Activated CD4-positive, alpha-beta T cell treated with anti-CD3 and anti-CD28 coated beads for 36 hours (primary cell): ENCODE measurements around the gene PHACTR2. TPM values are rescaled to one million over a fixed set of nuclear protein-coding genes. Genes with fewer than 3 reads are reported as not detected.

Source experiments
- ATAC-seq: fragments of 200-7000 bp; cut with Tn5 transposase; one replicate; pipeline ENCODE4 v1.10.0; 2021; ENCODE audit warnings: mild to moderate bottlenecking, moderate library complexity
- CTCF ChIA-PET: fragments of 350-600 bp; sonication (Branson Sonifier 250); formaldehyde crosslinking; loops from one replicate; lab custom pipeline; 2021; ENCODE audit warnings: antibody characterized with exemption; lab: Charles Lee
- POLR2A ChIA-PET: fragments of 350-600 bp; sonication (Branson Sonifier 250); formaldehyde crosslinking; loops from one replicate; lab custom pipeline; 2021; ENCODE audit warnings: antibody characterized with exemption, inconsistent platforms; lab: Charles Lee
- DNase-seq: peaks from one replicate; pipeline ENCODE4 v3.0.0-alpha.2; 2020
- H3K27ac Mint-ChIP-seq: one replicate; pipeline ENCODE4 v1.8.0; 2021; ENCODE audit warnings: mixed read lengths
- H3K27me3 Mint-ChIP-seq: one replicate; pipeline ENCODE4 v1.8.0; 2021; ENCODE audit warnings: mixed read lengths
- H3K36me3 Mint-ChIP-seq: one replicate; pipeline ENCODE4 v1.8.0; 2021; ENCODE audit warnings: low read depth, mixed read lengths
- H3K4me1 Mint-ChIP-seq: one replicate; pipeline ENCODE4 v1.8.0; 2021; ENCODE audit warnings: mixed read lengths
- H3K4me3 Mint-ChIP-seq: one replicate; pipeline ENCODE4 v1.8.0; 2021; ENCODE audit warnings: mild to moderate bottlenecking, moderate library complexity, mixed read lengths
- H3K9me3 Mint-ChIP-seq: one replicate; pipeline ENCODE4 v1.8.0; 2021; ENCODE audit warnings: low read depth, mixed read lengths
- intact Hi-C, 2 experiments: fragments of 100-400 bp; cut with DNase I in 1 of 2; cut with micrococcal nuclease in 1 of 2; formaldehyde crosslinking; loops; one replicate each; pipeline versions ENCODE4 v1.14.2 to v1.15.1; 2022 to 2024; cut with DNase I, micrococcal nuclease
- total RNA-seq, 2 experiments: library from RNA; stranded (reverse); gene quantifications; one replicate each; pipeline ENCODE4 v1.2.3, GENCODE V29; 2021

The PHACTR2 gene
- total RNA-seq, 2 experiments from 2014 or later, result 21.2 to 27.0 TPM

DNA sequence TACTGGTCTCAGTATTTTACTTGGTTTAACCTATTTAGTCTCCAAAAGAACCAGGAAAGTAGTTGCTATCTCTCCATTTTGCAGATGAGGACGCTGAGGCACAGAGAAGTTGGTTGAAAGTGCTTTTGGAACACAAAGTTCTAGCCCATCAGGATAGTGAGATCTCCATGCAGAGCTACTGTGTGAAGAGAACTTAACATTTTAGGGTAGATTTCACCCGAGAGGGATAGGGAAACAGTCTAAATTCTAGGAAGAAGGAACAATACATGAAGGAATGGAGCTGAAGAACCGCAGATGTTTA, 65.1 kb downstream of the PHACTR2 start:
- peaks cover 8% of the 10 kb centered on the region for H3K36me3 Mint-ChIP-seq
- intact Hi-C loops, result no loop called here
- DNase-seq (no peak), ATAC-seq (no peak)
- H3K9me3 Mint-ChIP-seq, result no peaks in the 10 kb centered on the region
- CTCF ChIA-PET, result interaction anchor here (1.0 kb wide), 1 partner anchor 362 kb away, joined by 3 read pairs; no protein-coding TSS in a partner anchor
- H3K4me3 Mint-ChIP-seq, result no peak overlapping the region
- H3K4me1 Mint-ChIP-seq, result peaks cover 9% of the 10 kb centered on the region
- POLR2A ChIA-PET, result no interaction called here
- H3K27ac Mint-ChIP-seq, result no peak overlapping the region
- no peaks in the 10 kb centered on the region for H3K27me3 Mint-ChIP-seq

DNA sequence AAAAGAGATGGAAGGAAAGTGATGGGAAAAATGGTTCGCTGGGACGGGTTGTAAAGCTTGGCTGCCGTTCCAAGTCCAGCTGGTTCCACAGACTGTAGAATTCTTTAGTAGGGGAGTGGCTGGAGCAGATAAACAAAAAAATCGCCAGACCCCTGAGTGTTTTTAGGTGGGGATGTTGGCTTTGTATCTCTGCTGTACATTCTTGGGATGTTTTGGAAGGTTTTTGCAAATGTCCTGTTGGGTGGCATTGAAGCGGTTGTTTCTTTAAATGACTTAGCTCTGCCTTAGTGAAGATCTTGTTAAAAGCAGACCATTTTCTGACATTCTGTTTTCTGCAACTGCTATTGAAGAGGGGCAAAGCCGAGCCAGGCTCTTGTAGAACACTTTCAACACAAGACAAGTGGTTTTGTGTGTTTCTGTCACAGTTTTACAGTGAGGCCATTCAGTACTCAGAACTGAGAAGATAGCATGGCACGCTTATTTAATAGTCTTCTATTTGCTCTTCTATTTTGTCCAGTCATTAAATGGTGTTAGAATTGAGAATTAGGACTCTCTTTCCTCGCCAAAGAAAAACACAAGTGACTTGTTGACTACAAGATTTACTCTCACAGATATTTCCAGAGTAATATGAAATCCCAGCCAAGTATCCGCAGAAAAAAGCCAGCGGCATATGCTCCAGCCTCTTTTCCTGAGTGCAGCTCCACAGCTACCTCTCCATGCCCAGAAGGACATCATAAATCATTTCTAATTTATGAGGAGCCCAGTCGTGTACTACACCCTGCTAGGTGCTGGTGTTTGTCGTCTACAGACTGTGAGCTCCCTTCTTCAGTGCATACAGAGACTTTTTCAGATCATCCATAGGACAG, 65.8 kb downstream of the PHACTR2 start:
- Mint-ChIP-seq H3K4me1 (peaks cover 9% of the 10 kb centered on the region), H3K4me3 (no peak overlapping the region), H3K27ac (no peak overlapping the region), H3K36me3 (peaks cover 8% of the 10 kb centered on the region), H3K9me3 (no peaks in the 10 kb centered on the region), H3K27me3 (no peaks in the 10 kb centered on the region)
- intact Hi-C loops, result no loop called here
- DNase-seq, result no peak
- ChIA-PET POLR2A (no interaction called here), CTCF (interaction anchor here (0.9 kb wide), 1 partner anchor 236 kb away, joined by 3 read pairs; no protein-coding TSS in a partner anchor)
- no peak for ATAC-seq

DNA sequence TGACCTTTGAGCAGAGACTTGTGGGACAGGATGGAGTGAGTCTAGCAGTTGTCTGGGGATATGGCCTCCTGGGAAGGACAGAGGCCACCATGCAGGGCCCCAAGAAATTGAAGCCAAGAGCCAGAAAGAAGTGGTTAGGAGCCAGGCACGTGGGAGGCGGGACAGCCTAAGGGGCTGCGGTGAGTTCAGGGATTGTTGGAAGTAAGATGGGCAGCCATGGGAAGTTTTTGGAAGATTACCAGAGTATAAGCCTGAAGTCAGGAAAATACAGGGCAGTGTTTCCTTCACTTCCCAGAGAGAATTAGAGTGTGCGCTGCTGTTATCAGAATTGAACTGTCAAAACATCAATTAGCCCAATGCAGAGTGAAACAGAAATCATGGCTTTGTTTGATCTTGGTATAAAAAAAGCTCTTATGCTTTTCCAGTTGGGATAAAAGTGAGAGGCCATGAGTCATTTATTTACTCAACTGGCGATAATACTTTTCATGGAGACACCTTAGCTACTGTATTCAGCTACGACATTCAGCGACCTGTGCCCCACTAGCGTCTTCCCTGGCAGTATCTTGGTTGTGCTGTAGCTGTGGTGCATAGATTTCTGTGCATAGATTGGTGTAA, 66.9 kb downstream of the PHACTR2 start:
- peaks cover under 1% of the 10 kb centered on the region for H3K4me1 Mint-ChIP-seq
- no peak overlapping the region for H3K27ac Mint-ChIP-seq
- intact Hi-C loops, result no loop called here
- H3K4me3 Mint-ChIP-seq, result no peak overlapping the region
- no peaks in the 10 kb centered on the region for H3K9me3 Mint-ChIP-seq
- POLR2A ChIA-PET, result no interaction called here
- no peak for DNase-seq
- ATAC-seq, result no peak
- peaks cover 8% of the 10 kb centered on the region for H3K36me3 Mint-ChIP-seq
- CTCF ChIA-PET, result interaction anchor here (0.9 to 1.4 kb wide), 2 partner anchors 169 to 237 kb away, joined by 3 read pairs; no protein-coding TSS in a partner anchor
- H3K27me3 Mint-ChIP-seq, result no peaks in the 10 kb centered on the region

DNA sequence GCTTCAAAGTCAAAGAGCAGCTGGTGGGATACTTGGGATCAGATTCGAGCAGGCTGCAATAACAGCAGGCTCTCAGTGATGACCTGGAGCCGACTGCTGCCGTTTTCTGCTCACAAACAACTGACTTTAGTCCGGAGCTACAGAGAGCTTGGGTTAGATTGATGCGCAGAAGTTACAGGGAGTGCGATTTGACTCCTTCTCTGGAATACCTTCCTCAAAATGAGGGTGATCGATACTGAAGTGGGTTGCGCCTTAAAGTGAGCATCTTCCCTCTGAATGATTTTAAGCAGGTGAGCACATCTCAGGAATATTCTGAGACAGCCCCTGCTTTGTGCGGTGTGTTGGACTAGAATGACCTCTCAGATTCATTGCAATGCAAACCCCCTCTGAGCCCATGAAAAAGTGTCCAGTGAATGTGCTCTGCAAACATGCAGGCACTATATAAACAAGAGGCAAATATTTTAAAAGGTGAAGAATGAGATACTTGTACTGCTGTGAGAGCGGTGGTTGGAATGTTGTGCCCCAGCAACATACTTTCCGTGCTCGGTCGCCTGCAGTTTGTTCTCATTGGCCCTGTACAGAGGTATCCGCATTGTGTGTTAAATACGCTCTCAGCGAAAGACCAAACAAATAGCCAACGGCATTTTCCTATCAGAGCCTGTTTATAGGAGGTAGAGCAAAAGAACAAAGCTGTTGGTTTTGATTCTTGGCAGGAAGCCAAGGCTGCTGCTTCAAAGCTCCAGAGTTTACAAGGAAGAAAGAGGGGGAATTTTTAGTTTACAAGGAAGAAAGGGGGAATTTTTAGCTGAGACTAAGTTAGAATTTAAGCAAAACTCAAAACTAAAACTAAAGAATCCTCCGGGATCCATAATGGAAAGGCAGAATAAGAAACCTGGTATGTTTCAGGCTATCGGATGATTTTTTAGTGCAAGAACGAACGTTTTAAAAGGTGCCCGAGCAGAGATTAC, 67.7 kb downstream of the PHACTR2 start:
- no peak for ATAC-seq
- intact Hi-C loops, result no loop called here
- POLR2A ChIA-PET, result no interaction called here

DNA sequence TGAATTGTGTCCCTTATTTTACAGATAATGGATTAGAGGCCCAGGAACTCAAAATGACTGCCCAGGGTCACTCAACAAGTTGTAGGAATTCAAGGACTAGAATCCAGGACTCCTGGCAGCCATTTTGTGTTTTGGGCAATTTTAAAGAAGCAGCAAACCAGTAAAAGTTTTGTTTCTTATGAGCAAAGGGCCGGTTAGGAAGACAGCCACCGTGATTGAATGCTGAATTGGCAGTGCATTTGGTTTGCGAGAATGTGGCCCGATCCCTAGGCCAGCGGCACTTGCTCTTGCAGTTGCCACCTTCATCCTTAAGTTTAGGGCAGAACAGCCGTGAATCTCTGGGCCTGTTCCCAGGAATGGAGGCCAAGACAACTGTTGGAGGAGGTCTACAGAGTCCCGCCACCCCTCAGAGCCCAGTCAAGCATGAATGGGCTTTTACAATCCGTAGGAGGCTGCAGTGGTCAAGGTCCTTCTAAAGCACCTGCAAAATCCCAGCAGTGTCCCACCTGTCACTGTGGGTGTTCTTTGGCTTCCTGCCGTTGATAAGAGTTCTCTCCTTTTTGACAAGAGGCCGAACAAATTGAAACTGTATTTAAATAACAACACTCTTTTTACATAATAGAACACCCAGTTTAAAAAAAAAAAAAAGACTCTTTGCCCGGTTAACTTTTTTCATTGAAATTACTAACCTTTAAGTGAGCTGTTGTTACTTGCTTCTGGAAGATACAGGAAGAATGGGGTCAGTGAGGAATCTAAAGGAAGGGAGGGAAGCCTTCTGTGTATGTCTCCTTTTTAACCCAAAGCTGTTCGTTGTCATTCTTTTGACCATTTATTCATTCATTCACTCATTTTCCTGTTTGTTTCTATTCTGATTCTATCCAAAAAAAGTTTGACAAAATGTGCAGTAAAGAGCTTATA, 68.7 kb downstream of the PHACTR2 start:
- ChIA-PET POLR2A (interaction anchor here (0.6 kb wide), 1 partner anchor 163 kb away, joined by 4 read pairs; no protein-coding TSS in a partner anchor), CTCF (interaction anchor here (0.7 kb wide), 1 partner anchor 22 kb away, joined by 4 read pairs; no protein-coding TSS in a partner anchor)
- intact Hi-C loops, result no loop called here
- H3K27me3 Mint-ChIP-seq, result no peaks in the 10 kb centered on the region
- H3K4me1 Mint-ChIP-seq, result no peaks in the 10 kb centered on the region
- DNase-seq, result no peak
- H3K36me3 Mint-ChIP-seq, result peaks cover 4% of the 10 kb centered on the region
- H3K27ac Mint-ChIP-seq, result no peak overlapping the region
- no peak overlapping the region for H3K4me3 Mint-ChIP-seq
- ATAC-seq, result no peak
- no peaks in the 10 kb centered on the region for H3K9me3 Mint-ChIP-seq

More for the DNA sequence above, 67.7 kb downstream of the PHACTR2 start:
- CTCF ChIA-PET, result interaction anchor here (0.6 to 1.4 kb wide), 3 partner anchors 21 to 562 kb away, joined by 3 to 4 read pairs (median 4); no protein-coding TSS in a partner anchor
- Mint-ChIP-seq H3K27me3 (no peaks in the 10 kb centered on the region), H3K4me1 (no peaks in the 10 kb centered on the region), H3K36me3 (peaks cover 8% of the 10 kb centered on the region), H3K27ac (no peak overlapping the region), H3K4me3 (no peak overlapping the region), H3K9me3 (no peaks in the 10 kb centered on the region)
- no peak for DNase-seq

DNA sequence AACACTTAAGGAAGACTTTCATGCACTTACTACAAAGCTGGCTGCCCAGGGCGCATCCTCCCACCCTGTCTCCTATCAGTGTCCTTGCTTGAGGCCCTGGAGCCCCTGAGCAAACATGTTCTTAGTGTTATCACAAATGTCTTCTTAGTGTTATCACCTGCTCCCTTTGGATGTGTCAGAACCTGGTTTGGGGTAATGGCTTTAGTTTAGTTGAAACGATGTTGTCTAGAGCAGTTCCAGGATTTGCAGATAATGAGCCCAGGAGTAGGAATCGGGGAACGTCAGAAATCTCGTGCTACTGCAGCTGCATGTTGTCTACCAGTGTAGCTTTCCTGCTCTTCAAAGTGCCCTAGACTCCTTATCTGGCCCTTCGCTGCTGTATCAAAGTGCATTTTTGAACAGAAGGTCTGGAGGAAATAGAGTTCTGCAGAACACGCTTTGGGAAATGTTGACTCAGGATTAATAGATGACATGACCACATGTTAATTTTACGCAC, 69.6 kb downstream of the PHACTR2 start:
- Mint-ChIP-seq H3K27ac (no peak overlapping the region), H3K4me1 (no peaks in the 10 kb centered on the region), H3K27me3 (no peaks in the 10 kb centered on the region), H3K9me3 (no peaks in the 10 kb centered on the region), H3K36me3 (peaks cover under 1% of the 10 kb centered on the region), H3K4me3 (no peak overlapping the region)
- DNase-seq (no peak), ATAC-seq (no peak)
- ChIA-PET CTCF (no interaction called here), POLR2A (interaction anchor here (0.6 kb wide), 1 partner anchor 162 kb away, joined by 4 read pairs; no protein-coding TSS in a partner anchor)
- intact Hi-C loops, result no loop called here

DNA sequence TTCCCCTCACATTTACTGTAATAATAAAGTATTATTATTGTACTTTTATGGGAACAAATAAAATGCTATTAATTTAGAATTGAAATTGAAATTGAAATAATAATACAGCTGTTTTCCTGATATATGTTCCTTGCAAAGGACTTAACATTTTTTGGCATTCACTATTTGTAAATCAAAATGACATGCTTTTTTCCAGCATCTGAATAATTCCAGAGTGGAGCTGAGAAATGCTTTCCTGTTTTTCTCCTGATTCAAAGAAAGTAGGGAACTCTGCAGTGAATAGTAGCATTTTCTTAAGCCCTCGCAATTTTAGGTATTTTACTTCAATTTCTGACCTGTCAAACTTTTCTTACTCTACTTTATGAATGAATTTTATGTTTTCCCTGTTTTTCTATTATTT, 72.1 kb downstream of the PHACTR2 start:
- no peaks in the 10 kb centered on the region for H3K27me3 Mint-ChIP-seq

DNA sequence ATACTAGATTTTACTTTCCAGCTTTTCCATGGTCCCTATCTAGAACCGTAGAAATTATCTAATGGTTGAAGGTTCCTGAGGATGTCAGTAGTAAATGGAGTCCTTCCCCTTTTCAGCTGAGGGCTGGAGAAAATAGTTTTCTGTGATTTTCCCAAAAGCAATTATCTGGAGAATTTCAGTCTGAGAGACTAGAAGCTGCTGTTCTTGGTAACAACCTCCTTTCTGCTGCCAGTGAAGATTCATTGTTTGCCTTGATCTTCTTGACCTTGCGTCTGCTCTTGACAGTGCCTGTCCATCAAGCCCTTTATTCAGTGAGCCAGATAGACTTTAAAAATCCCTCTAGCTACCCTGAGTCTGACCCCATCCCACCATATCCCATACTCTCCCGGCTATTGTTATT, 73.1 kb downstream of the PHACTR2 start:
- Mint-ChIP-seq H3K27me3 (no peaks in the 10 kb centered on the region), H3K36me3 (peaks cover 11% of the 10 kb centered on the region), H3K27ac (no peak overlapping the region), H3K4me3 (no peak overlapping the region), H3K9me3 (no peaks in the 10 kb centered on the region), H3K4me1 (no peaks in the 10 kb centered on the region)
- intact Hi-C loops, result no loop called here
- ChIA-PET POLR2A (no interaction called here), CTCF (interaction anchor here (1.4 kb wide), 1 partner anchor 16 kb away, joined by 5 read pairs; no protein-coding TSS in a partner anchor)
- ATAC-seq, result no peak
- DNase-seq, result no peak

More for the DNA sequence above, 72.1 kb downstream of the PHACTR2 start:
- no peak for DNase-seq
- ChIA-PET POLR2A (no interaction called here), CTCF (interaction anchor here (0.7 to 1.0 kb wide), 3 partner anchors 9 to 120 kb away, joined by 3 read pairs; no protein-coding TSS in a partner anchor)
- no peak for ATAC-seq
- H3K4me1 Mint-ChIP-seq, result no peaks in the 10 kb centered on the region
- intact Hi-C loops, result no loop called here
- no peak overlapping the region for H3K4me3 Mint-ChIP-seq
- peaks cover 6% of the 10 kb centered on the region for H3K36me3 Mint-ChIP-seq
- H3K27ac Mint-ChIP-seq, result no peak overlapping the region
- H3K9me3 Mint-ChIP-seq, result no peaks in the 10 kb centered on the region

DNA sequence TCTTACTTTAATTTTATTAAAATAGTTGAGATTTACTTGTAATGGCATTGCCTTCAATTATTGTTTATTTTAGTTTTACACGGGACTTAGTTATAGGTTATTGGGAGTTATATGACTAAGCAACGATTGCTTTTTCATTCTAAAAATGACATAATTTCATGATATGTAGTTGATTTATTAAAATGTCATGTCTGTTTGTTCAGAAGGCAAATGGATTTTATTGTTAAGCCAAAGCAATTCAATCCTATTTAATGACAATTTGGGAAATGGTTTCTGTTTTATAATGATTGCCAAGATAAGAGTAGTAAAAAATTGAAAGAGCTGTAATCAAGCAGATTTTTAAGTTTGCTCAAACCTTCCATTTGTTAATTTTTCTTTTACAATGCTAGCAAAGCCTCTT, 74.7 kb downstream of the PHACTR2 start:
- ATAC-seq (no peak), DNase-seq (no peak)
- POLR2A ChIA-PET, result no interaction called here
- CTCF ChIA-PET, result interaction anchor here (0.7 to 1.4 kb wide), 3 partner anchors 12 to 190 kb away, joined by 3 to 5 read pairs (median 3); no protein-coding TSS in a partner anchor
- peaks cover 13% of the 10 kb centered on the region for H3K36me3 Mint-ChIP-seq
- intact Hi-C loops, result no loop called here
- no peak overlapping the region for H3K27ac Mint-ChIP-seq
- no peak overlapping the region for H3K4me3 Mint-ChIP-seq
- H3K4me1 Mint-ChIP-seq, result no peaks in the 10 kb centered on the region
- no peaks in the 10 kb centered on the region for H3K27me3 Mint-ChIP-seq
- H3K9me3 Mint-ChIP-seq, result no peaks in the 10 kb centered on the region

DNA sequence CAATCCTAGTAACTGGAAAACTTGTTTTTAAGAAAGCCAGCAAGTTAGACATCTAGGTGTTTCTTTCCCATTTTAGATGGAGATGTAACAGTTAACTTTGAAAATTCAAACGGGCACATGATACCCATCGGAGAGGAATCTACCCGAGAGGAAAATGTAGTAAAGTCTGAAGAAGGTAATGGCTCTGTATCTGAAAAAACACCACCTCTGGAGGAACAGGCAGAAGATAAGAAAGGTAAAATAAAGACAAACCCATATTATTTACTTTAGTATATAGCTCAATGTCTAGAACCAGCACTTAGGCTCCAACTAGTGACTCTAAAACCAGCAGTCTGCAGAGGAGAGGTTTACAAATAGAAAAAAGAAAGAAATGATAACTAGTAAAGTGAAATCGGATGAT, 75.9 kb downstream of the PHACTR2 start:
- Mint-ChIP-seq H3K27me3 (no peaks in the 10 kb centered on the region), H3K4me3 (no peak overlapping the region), H3K27ac (no peak overlapping the region), H3K9me3 (no peaks in the 10 kb centered on the region), H3K36me3 (peaks cover 13% of the 10 kb centered on the region), H3K4me1 (peaks cover 3% of the 10 kb centered on the region)
- intact Hi-C loops, result no loop called here
- POLR2A ChIA-PET, result no interaction called here
- CTCF ChIA-PET, result no interaction called here
- no peak for DNase-seq
- ATAC-seq, result no peak
